ENCODE measurements around the gene HSPA4.
"Not testable (repeated sequence)": the region's sequence is repeated elsewhere in the genome, so short reads cannot be mapped to it uniquely, and the experiment has no call there.

The HSPA4 gene

GRCh38 chr5:133079048-133079447 is 27.2 kb downstream of the HSPA4 start:
- no peak overlapping the region for H3K27ac ChIP-seq
- no peak overlapping the region for H2AFZ ChIP-seq
- TF ChIP-seq CTCF (IDR thresholded peaks at IDR 0.05): no peak

GRCh38 chr5:133081036-133081435 is 29.2 kb downstream of the HSPA4 start:
- TF ChIP-seq CTCF (IDR thresholded peaks at IDR 0.05): no peak
- H3K27ac ChIP-seq: no peak overlapping the region
- H3K36me3 ChIP-seq (ENCODE audit: control insufficient read depth, insufficient read depth, low read length): no peaks in the 10 kb centered on the region

More at GRCh38 chr5:133079048-133079447, 27.2 kb downstream of the HSPA4 start:
- H3K9me3 ChIP-seq (ENCODE audit: control insufficient read depth, low read length): no peaks in the 10 kb centered on the region
- H3K27me3 ChIP-seq (ENCODE audit: control insufficient read depth, insufficient read depth, low read length): no peaks in the 10 kb centered on the region
- peaks cover 28% of the 10 kb centered on the region for H3K79me2 ChIP-seq
- no peak overlapping the region for H3K4me2 ChIP-seq (ENCODE audit: low read length)
- H3K36me3 ChIP-seq (ENCODE audit: control insufficient read depth, insufficient read depth, low read length): no peaks in the 10 kb centered on the region
- H3K4me1 ChIP-seq: no peaks in the 10 kb centered on the region
- no peak overlapping the region for H3K9ac ChIP-seq
- H3K4me3 ChIP-seq (ENCODE audit: low read depth, low read length): no peak overlapping the region

GRCh38 chr5:133081703-133082102 is 29.9 kb downstream of the HSPA4 start:
- Histone ChIP-seq H3K27ac (no peak overlapping the region), H3K79me2 (peaks cover 23% of the 10 kb centered on the region), H3K9me3 (ENCODE audit: control insufficient read depth, low read length) (no peaks in the 10 kb centered on the region), H3K9ac (no peak overlapping the region), H3K4me3 (ENCODE audit: low read depth, low read length) (no peak overlapping the region), H3K36me3 (ENCODE audit: control insufficient read depth, insufficient read depth, low read length) (no peaks in the 10 kb centered on the region), H3K4me2 (ENCODE audit: low read length) (no peak overlapping the region), H3K4me1 (no peaks in the 10 kb centered on the region), H3K27me3 (ENCODE audit: control insufficient read depth, insufficient read depth, low read length) (no peaks in the 10 kb centered on the region), H2AFZ (no peak overlapping the region)
- no peak for TF ChIP-seq CTCF (IDR thresholded peaks at IDR 0.05)

More at GRCh38 chr5:133081036-133081435, 29.2 kb downstream of the HSPA4 start:
- Histone ChIP-seq H3K79me2 (peaks cover 28% of the 10 kb centered on the region), H2AFZ (no peak overlapping the region), H3K9ac (no peak overlapping the region), H3K4me3 (ENCODE audit: low read depth, low read length) (no peak overlapping the region), H3K4me2 (ENCODE audit: low read length) (no peak overlapping the region), H3K9me3 (ENCODE audit: control insufficient read depth, low read length) (no peaks in the 10 kb centered on the region), H3K27me3 (ENCODE audit: control insufficient read depth, insufficient read depth, low read length) (no peaks in the 10 kb centered on the region), H3K4me1 (no peaks in the 10 kb centered on the region)

GRCh38 chr5:133082128-133082527 is 30.3 kb downstream of the HSPA4 start:
- no peak overlapping the region for H3K9ac ChIP-seq
- TF ChIP-seq CTCF (IDR thresholded peaks at IDR 0.05): no peak
- H3K27me3 ChIP-seq (ENCODE audit: control insufficient read depth, insufficient read depth, low read length): no peaks in the 10 kb centered on the region
- H3K4me1 ChIP-seq: no peaks in the 10 kb centered on the region
- H3K27ac ChIP-seq: no peak overlapping the region
- H3K9me3 ChIP-seq (ENCODE audit: control insufficient read depth, low read length): no peaks in the 10 kb centered on the region
- H3K79me2 ChIP-seq: peaks cover 23% of the 10 kb centered on the region
- no peak overlapping the region for H2AFZ ChIP-seq
- no peak overlapping the region for H3K4me3 ChIP-seq (ENCODE audit: low read depth, low read length)
- H3K4me2 ChIP-seq (ENCODE audit: low read length): no peak overlapping the region
- H3K36me3 ChIP-seq (ENCODE audit: control insufficient read depth, insufficient read depth, low read length): no peaks in the 10 kb centered on the region

- Histone ChIP-seq H3K27me3 (ENCODE audit: control insufficient read depth, insufficient read depth, low read length) (no peaks in the 10 kb centered on the region), H3K36me3 (ENCODE audit: control insufficient read depth, insufficient read depth, low read length) (no peaks in the 10 kb centered on the region), H3K4me2 (ENCODE audit: low read length) (no peak overlapping the region), H3K27ac (no peak overlapping the region), H3K4me3 (ENCODE audit: low read depth, low read length) (no peak overlapping the region), H3K9me3 (ENCODE audit: control insufficient read depth, low read length) (no peaks in the 10 kb centered on the region), H3K79me2 (peaks cover 13% of the 10 kb centered on the region), H2AFZ (no peak overlapping the region), H3K4me1 (no peaks in the 10 kb centered on the region), H3K9ac (no peak overlapping the region)
- no peak for TF ChIP-seq CTCF (IDR thresholded peaks at IDR 0.05)
Measured at GRCh38 chr5:133083901-133084300, 32.1 kb downstream of the HSPA4 start.

GRCh38 chr5:133085171-133085570 is 33.4 kb downstream of the HSPA4 start:
- not testable (repeated sequence) for H3K9ac ChIP-seq; H2AFZ ChIP-seq; H3K27ac ChIP-seq; H3K9me3 ChIP-seq (ENCODE audit: control insufficient read depth, low read length); H3K27me3 ChIP-seq (ENCODE audit: control insufficient read depth, insufficient read depth, low read length); H3K36me3 ChIP-seq (ENCODE audit: control insufficient read depth, insufficient read depth, low read length); H3K4me3 ChIP-seq (ENCODE audit: low read depth, low read length); H3K4me2 ChIP-seq (ENCODE audit: low read length); H3K4me1 ChIP-seq
- H3K79me2 ChIP-seq: peaks cover 12% of the 10 kb centered on the region

Measured in parathyroid adenoma (tissue), 2 donors.